ENCODE results near the gene RBM33.

DNA sequence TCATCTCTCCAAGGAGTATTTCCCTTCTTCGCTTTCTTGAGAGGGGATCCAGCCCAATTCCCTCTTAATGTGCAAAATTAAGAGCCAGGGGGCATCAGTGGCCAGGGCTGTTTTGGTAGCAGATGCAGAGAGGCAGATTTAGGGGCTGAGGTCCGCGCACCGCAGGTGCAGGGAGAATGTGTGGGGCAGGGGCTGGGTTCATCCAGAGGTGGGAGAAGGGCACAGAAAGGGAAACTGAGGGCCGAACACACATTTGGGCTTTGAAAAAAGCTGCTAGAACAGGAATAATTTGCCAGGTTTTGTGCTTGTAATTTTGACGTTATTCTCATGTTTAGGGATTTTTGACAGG is 174.3 kb downstream of the RBM33 start:
- TF ChIP-seq SIX4 (CRISPR knock-in tag; IDR thresholded peaks at IDR 0.05): no peak
- TF ChIP-seq, protein P1, sequence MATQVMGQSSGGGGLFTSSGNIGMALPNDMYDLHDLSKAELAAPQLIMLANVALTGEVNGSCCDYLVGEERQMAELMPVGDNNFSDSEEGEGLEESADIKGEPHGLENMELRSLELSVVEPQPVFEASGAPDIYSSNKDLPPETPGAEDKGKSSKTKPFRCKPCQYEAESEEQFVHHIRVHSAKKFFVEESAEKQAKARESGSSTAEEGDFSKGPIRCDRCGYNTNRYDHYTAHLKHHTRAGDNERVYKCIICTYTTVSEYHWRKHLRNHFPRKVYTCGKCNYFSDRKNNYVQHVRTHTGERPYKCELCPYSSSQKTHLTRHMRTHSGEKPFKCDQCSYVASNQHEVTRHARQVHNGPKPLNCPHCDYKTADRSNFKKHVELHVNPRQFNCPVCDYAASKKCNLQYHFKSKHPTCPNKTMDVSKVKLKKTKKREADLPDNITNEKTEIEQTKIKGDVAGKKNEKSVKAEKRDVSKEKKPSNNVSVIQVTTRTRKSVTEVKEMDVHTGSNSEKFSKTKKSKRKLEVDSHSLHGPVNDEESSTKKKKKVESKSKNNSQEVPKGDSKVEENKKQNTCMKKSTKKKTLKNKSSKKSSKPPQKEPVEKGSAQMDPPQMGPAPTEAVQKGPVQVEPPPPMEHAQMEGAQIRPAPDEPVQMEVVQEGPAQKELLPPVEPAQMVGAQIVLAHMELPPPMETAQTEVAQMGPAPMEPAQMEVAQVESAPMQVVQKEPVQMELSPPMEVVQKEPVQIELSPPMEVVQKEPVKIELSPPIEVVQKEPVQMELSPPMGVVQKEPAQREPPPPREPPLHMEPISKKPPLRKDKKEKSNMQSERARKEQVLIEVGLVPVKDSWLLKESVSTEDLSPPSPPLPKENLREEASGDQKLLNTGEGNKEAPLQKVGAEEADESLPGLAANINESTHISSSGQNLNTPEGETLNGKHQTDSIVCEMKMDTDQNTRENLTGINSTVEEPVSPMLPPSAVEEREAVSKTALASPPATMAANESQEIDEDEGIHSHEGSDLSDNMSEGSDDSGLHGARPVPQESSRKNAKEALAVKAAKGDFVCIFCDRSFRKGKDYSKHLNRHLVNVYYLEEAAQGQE (IDR thresholded peaks at IDR 0.05; ENCODE audit: borderline replicate concordance in 1 of 2, low read depth in 1 of 2, low read length in 2 of 2): no peak
- TF ChIP-seq ARNTL (CRISPR knock-in tag; IDR thresholded peaks at IDR 0.05): no peak
- no peak for TF ChIP-seq KLF16 (CRISPR knock-in tag; IDR thresholded peaks at IDR 0.05)
- TF ChIP-seq, protein P2, sequence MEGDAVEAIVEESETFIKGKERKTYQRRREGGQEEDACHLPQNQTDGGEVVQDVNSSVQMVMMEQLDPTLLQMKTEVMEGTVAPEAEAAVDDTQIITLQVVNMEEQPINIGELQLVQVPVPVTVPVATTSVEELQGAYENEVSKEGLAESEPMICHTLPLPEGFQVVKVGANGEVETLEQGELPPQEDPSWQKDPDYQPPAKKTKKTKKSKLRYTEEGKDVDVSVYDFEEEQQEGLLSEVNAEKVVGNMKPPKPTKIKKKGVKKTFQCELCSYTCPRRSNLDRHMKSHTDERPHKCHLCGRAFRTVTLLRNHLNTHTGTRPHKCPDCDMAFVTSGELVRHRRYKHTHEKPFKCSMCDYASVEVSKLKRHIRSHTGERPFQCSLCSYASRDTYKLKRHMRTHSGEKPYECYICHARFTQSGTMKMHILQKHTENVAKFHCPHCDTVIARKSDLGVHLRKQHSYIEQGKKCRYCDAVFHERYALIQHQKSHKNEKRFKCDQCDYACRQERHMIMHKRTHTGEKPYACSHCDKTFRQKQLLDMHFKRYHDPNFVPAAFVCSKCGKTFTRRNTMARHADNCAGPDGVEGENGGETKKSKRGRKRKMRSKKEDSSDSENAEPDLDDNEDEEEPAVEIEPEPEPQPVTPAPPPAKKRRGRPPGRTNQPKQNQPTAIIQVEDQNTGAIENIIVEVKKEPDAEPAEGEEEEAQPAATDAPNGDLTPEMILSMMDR (CRISPR knock-in tag; IDR thresholded peaks at IDR 0.05): no peak
- TF ChIP-seq, protein P3, sequence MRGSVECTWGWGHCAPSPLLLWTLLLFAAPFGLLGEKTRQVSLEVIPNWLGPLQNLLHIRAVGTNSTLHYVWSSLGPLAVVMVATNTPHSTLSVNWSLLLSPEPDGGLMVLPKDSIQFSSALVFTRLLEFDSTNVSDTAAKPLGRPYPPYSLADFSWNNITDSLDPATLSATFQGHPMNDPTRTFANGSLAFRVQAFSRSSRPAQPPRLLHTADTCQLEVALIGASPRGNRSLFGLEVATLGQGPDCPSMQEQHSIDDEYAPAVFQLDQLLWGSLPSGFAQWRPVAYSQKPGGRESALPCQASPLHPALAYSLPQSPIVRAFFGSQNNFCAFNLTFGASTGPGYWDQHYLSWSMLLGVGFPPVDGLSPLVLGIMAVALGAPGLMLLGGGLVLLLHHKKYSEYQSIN (CRISPR knock-in tag; IDR thresholded peaks at IDR 0.05; ENCODE audit: borderline replicate concordance): no peak
- TF ChIP-seq, protein P4, sequence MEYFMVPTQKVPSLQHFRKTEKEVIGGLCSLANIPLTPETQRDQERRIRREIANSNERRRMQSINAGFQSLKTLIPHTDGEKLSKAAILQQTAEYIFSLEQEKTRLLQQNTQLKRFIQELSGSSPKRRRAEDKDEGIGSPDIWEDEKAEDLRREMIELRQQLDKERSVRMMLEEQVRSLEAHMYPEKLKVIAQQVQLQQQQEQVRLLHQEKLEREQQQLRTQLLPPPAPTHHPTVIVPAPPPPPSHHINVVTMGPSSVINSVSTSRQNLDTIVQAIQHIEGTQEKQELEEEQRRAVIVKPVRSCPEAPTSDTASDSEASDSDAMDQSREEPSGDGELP (IDR thresholded peaks at IDR 0.05; ENCODE audit: borderline replicate concordance, low read depth): no peak
- TF ChIP-seq SP1 (IDR thresholded peaks at IDR 0.05): no peak
- no peak for TF ChIP-seq SP1 (CRISPR knock-in tag; IDR thresholded peaks at IDR 0.05)
- no peak for TF ChIP-seq POLR2AphosphoS2 (IDR thresholded peaks at IDR 0.05; ENCODE audit: low read depth, low read length)
- TF ChIP-seq MYC (CRISPR knock-in tag; IDR thresholded peaks at IDR 0.05; ENCODE audit: borderline replicate concordance): no peak
- TF ChIP-seq, protein P5, sequence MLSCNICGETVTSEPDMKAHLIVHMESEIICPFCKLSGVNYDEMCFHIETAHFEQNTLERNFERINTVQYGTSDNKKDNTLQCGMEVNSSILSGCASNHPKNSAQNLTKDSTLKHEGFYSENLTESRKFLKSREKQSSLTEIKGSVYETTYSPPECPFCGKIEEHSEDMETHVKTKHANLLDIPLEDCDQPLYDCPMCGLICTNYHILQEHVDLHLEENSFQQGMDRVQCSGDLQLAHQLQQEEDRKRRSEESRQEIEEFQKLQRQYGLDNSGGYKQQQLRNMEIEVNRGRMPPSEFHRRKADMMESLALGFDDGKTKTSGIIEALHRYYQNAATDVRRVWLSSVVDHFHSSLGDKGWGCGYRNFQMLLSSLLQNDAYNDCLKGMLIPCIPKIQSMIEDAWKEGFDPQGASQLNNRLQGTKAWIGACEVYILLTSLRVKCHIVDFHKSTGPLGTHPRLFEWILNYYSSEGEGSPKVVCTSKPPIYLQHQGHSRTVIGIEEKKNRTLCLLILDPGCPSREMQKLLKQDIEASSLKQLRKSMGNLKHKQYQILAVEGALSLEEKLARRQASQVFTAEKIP (CRISPR knock-in tag; IDR thresholded peaks at IDR 0.05; ENCODE audit: borderline replicate concordance): no peak
- TF ChIP-seq ELF4 (CRISPR knock-in tag; IDR thresholded peaks at IDR 0.05; ENCODE audit: borderline replicate concordance): no peak
- TF ChIP-seq ETV5 (CRISPR knock-in tag; IDR thresholded peaks at IDR 0.05; ENCODE audit: borderline replicate concordance): no peak
